B cell (primary cell): ENCODE measurements around the gene EHBP1L1.

ENCODE experiments used
- CTCF ChIP-seq: fragments of 200-600 bp; IDR thresholded peaks from one replicate; pipeline ENCODE4 v1.8.0; 2022; ENCODE audit warnings: antibody characterized with exemption, mild to moderate bottlenecking
- EZH2 ChIP-seq: IDR thresholded peaks from 2 replicates; pipeline ENCODE4 v1.6.1; 2012; ENCODE audit warnings: borderline replicate concordance, low read depth, mild to moderate bottlenecking, moderate library complexity, low read length; ENCODE audit not compliant: insufficient read depth, poor library complexity, severe bottlenecking

DNA sequence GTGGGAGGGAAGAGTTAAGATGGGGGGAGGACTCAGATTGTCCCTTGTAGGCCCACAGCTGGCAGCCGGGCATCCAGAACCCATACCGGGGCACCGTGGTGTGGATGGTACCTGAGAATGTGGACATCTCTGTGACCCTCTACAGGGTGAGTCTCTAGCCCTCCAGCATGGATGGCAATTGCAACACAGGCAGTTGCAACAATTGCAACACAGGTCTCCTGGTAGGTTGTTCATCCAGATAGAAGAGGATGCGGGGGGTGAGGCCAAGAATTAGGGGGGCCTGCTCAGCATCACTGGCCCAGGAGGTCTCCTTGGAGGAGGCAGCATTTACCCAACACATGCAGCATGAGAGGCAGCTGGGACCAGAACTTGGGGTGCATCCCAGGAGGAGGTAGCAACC is 3.4 kb downstream of the EHBP1L1 start:
- TF ChIP-seq CTCF (no peak), EZH2 (no peak)
